OCI-LY7 (cell line): Measurements from ENCODE around the gene MS4A18.

Source experiments
- EZH2phosphoT487 ChIP-seq: fragments of 200-600 bp; sonication (generic); IDR thresholded peaks from 2 replicates; pipeline ENCODE4 v1.6.1; 2018; ENCODE audit warnings: low read depth, borderline replicate concordance, mild to moderate bottlenecking, mixed run types, antibody characterized with exemption, low read length, moderate library complexity, mixed read lengths
- TF ChIP-seq, protein P1 (sequence below): fragments of 200-600 bp; sonication (generic); conservative IDR thresholded peaks from 2 replicates; pipeline ENCODE4 v1.5.1; 2014; ENCODE audit warnings: mild to moderate bottlenecking, antibody characterized with exemption, low read length, moderate library complexity, mixed read lengths

DNA sequence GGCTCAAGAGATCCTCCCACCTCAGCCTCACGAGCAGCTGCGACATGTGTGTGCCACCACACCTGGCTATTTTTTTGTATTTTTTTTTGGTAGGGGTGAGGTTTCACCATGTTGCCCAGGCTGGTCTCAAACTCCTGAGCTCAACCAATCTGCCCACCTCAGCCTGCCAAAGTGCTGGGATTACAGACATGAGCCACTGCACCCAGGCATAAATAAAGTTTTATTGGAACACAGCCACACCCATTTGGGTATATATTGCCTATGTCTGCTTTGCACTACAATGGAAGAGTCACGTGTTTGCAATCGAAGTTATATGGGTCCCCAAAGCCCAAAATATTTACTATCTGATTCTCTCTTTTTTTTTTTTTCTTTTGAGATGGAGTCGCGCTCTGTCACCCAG, 30.4 kb downstream of the MS4A18 start:
- TF ChIP-seq, protein P1, sequence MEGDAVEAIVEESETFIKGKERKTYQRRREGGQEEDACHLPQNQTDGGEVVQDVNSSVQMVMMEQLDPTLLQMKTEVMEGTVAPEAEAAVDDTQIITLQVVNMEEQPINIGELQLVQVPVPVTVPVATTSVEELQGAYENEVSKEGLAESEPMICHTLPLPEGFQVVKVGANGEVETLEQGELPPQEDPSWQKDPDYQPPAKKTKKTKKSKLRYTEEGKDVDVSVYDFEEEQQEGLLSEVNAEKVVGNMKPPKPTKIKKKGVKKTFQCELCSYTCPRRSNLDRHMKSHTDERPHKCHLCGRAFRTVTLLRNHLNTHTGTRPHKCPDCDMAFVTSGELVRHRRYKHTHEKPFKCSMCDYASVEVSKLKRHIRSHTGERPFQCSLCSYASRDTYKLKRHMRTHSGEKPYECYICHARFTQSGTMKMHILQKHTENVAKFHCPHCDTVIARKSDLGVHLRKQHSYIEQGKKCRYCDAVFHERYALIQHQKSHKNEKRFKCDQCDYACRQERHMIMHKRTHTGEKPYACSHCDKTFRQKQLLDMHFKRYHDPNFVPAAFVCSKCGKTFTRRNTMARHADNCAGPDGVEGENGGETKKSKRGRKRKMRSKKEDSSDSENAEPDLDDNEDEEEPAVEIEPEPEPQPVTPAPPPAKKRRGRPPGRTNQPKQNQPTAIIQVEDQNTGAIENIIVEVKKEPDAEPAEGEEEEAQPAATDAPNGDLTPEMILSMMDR = no peak
- TF ChIP-seq EZH2phosphoT487 = no peak
